Dedifferentiated amniotic fluid mesenchymal stem cell (primary cell): ENCODE measurements around the gene BORCS6.
"Not testable (repeated sequence)": the region's sequence is repeated elsewhere in the genome, so short reads cannot be mapped to it uniquely, and the experiment has no call there.

Experiments used
- DNase-seq: peaks from one replicate; pipeline ENCODE4 v3.0.0-alpha.2; 2016; ENCODE audit errors: extremely low spot score

BORCS6 gene

DNA sequence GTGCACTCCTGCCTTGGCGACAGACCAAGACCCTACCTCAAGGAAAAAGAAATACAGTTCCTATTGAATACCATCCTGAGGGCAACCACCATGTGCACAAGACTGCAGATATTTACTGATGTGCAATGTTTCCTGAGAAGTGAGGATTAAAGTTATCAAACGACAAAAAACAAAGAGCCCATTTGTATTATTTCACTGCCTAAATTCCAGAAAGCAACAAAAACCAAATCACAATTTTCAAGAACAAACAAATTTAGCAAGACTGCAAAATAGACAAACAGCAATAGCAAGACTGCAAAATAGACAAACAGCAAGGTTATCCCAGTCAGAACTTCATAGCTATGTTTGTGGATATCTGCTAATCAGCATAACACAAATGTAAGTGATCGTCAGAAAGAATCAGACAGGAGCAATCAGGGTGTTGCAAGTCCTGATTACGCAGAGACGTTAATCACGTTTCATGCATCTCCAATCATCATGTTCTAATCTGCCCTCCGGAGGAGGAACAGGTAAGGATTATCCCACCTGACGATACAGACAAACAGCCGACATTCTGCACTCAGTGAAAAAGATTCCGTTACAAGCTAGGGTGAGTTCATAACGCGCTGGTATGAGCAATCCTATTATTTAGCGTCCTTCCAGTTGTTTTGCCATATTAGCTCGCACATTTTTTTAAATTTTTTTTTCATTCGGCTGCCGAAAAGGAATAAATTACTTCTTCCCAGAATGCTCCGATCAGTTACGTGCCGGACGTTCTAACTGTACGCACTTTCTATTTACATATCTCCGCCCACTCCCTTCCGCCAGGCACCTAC is 16.7 kb downstream of the BORCS6 start:
- DNase-seq: peak; percentile 93

DNA sequence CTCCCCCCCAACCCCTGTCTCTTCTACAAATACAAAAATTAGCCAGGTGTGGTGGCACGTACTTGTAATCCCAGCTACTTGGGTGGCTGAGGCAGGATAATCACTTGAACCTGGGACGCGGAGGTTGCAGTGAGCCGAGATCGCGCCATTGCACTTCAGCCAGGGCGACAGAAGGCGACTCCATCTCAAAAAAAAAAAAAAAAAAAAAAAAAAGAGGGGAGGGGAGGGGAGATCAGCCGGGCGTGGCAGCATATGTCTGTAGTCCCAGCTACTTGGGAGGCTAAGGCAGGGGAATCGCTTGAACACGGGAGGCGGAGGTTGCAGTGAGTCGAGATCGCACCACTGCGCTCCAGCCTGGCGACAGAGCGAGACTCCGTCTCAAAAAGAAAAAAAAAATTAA is 19.8 kb downstream of the BORCS6 start:
- not testable (repeated sequence) for DNase-seq

DNA sequence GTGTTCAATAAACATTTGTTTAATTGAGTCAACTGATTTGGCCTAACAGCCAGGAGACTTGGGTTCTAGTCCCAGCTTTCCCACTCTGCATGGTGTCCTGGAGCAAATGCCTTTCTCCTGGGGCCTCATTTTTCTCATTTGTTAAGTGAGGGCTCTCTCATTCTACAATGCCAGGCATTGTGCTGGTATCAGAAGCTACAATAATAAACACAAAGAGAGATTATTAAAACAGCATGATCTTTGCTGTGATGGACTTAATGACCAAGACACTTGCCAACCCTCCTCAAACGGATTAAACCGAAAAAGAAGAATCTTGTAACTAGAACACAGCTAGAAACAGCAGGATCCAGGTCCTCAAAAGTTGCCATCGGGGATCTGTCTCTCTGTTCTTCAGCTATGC is 22.5 kb downstream of the BORCS6 start:
- DNase-seq: no peak

DNA sequence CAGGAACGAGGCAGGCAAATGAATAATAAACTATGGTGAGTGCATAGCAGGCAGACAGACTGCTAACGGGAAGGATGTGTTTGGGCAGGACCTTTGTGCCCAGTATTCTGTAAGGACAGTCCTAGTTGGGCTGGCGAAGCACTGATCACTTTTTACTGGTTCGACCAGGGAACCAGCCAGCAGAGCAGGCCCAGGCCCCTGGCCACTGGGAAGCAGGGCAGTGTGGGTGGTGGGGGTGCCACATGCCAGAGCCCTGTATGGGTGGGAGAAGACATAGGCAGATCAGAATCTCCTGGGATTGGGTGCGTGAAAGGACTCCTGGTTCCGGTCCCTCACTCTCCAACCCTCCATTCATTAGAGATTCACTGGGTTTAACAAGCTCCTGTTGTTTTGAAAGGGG is 23.2 kb downstream of the BORCS6 start:
- DNase-seq: no peak

DNA sequence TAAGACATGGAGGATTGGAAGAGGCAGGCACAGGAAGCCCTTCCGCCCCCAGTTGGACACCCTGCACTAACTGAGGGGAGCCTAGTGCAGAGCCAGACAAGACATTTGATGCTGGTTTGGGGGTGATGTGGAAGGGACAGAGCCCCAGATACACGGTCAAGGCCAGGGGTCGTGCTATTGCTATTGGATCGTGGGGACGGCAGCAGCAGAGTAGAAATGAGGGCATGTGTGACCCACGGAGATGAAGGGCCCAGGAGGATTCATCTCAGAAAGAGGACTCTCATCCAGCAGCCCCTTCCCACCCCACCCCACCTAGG is 25.2 kb downstream of the BORCS6 start:
- no peak for DNase-seq

DNA sequence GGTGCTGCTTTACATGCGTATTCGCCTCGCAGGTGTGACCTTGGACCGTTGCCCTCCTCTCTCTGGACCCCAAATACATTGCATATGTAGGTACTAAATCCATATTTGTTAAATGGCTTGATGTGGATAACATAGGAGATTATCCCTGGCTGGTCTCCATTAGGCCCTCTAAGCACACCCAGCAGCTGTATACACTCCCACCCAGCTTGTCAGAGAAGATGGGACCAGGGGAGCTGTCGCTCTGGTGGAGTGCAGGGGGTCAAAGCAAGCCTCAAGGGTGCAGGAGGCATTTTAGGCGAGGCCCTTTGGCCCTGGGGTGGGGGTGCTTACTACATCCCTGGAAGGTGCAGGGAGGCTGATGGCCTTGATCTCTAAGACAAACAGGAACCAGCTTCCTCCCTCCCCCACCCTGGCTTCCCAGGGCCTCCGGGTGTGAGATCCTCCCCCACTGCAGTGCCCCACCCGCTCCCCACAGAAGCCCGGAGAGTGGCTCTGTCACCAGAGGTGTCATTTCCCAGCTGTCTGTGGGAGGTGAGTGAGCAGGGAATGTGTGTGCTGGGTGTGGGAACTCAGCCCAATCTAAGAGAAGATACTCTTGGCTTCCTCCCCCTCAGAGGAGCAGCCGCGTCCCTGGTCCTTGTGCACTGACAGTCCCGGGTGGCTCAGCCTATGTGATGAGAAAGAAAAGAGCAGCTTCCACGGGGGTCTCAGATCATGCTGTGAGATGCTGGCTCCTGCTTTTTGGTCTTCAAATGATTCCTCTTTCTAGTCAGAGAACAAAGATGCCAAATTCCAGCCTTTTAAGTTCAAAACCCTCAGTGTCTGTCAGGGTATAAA is 25.8 kb downstream of the BORCS6 start:
- DNase-seq: no peak

DNA sequence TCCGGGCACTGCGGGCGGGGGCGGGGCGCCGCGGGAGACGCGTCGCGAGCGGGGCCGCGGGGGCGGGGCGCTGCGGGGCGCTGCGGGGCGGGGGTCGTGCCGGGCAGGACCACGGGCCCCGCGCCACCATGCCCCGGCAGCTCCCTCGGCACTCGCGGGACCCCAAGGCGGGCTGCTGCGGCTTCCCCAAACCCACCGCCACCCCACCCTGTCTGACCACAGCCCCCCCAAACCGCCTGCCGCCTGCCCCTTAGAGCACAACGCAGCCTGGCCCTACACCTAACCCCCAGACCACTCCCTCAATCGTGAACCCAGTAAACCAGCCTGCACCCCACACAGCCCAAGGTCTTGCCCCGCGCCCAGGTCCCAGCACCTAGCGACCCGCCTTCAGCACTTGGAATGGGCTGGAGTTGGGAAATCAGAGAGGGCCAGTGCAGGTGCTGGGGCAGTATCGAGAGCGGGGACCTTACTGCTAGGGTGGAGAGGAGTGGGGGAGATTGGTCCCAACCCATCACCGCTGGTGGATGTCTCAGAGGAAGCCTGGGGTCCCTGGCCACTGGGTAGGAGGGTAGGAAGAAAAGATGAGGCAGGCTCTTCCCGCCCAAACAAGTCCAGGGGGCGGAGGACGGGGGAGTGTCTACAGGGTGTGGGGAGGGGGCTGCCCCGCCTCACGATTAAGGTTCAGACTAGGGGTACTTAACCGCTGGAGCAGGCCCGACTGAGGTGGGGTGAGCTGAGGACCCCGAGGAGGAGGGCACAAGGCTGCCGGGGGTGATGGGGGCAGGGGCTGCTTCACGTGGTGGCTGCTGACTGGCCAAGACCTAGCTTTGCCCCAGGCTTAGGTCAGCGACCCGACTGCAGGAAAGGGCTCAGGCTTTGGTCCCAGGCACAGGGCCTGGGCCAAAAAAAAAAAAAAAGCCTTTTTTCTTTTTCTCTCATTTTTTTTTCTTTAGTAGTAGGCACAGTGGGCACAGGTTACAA is 26.7 kb downstream of the BORCS6 start:
- no peak for DNase-seq

DNA sequence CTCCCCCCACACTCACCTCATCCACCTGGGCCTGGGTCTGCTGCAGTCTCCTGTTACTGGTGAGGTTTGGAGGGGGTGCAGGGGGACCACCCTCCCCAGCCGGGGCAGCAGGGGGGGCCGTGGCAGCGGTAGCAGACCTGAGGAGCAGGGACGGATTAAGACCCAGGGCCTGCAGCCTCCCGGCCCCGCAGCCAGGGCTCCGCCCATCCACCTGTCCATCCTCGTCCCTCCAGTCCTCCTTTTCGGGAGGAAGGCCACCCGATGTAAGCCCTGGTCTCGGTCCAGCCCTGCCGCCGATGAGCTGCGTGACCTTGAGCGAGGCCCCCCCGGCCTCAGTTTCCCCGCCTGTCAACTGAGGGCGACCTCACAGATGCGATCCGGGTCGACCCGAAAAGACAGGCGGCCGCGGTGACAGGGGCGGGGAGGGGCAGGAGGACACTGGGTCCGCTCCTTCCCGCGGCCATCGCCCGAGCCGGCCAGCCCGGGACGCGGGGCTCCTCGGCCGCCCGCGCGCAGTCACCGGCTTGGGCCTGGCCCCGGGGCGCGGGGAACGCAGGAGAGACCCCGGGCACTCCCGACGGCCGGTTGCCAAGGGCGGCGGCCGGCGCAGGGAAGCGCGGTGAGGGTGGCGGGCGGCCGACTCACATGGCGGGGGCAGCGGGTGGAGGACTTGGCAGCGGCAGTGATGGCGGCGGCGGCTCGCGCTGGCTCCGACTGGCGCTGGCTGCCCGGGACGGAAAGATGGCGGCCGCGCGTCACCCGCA is 27.6 kb downstream of the BORCS6 start, which contains the start of gene VAMP2:
Gene VAMP2 (minus strand): TSS at position 716 of the 764 bp plus-strand sequence. CDS start 69 bp downstream, at position 647.
- peak; percentile 46 for DNase-seq

DNA sequence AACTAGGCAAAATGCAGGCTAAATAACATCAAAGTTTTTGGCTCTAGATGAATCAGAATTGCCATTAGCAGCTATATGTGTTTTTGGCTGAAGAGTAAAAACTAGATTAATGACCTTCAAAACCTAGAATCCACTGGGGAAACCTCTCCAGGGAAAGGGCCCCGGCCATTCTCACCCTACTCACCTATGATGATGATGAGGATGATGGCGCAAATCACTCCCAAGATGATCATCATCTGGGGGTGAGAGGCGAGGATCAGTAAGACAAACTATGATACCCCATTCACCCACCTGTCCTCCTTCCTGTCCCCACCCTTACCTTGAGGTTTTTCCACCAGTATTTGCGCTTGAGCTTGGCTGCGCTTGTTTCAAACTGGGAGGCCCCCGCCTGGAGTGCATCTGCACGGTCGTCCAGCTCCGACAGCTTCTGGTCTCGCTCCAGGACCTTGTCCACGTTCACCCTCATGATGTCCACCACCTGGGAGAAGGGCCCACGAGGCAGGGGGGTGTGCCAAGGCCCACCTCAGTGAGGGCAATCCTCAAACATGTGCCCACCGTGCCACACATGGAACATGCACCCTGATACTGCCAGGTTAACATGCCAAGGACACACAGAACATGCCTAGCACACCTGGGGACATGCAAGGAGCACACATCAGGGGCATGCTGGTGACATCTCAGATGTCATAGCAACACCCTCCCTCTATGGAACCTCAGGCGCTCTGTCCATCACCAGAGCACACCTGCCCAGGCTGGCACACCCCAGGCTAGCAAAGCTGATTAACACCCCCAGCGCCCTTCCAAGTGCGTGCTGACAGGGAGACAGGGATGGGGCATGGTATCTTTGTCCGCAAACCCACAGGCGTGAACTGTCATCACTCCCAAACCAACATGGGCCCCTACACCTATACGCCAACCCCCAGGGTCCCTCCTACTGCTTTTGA is 28.4 kb downstream of the BORCS6 start:
- DNase-seq: no peak

DNA sequence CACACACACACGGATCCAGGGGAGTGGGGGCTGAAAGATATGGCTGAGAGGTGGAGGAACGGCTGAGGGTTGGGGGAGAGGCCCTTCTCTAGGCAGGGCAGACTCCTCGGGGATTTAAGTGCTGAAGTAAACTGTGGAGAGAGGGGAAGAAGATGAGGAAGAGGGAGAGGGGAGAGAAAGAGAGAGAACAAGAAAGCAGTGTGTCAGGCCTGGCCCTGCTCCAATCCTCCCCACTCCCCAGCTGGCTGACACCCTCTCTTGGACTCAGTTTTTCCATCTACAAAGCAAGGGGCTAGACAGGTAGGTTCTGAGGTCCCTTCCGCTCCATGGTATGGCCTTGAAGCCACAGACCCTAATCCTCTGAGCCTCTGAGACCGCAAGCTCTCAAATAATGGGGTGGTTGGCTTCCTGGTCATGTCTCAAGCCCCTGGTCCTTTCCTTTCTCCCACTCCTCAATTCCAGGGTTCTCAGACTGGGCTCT is 29.2 kb downstream of the BORCS6 start:
- DNase-seq: no peak

DNA sequence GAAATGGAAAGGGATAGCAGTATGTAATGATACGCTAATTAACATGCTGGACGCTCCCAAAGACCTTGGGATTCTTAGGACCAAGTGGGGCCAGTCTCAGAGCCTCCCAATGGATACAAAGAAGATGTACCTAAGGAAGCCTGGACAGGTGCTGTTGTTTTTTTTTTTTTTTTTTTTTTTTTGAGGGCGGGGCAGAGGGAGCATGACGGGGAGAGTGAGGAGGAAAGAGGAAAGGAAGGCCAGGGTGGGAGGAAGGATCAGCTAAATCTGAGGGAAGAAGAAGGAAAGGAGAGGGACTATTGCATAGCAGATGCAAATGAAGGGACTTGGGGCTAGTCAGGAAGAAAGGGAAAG is 29.8 kb downstream of the BORCS6 start:
- DNase-seq: no peak

DNA sequence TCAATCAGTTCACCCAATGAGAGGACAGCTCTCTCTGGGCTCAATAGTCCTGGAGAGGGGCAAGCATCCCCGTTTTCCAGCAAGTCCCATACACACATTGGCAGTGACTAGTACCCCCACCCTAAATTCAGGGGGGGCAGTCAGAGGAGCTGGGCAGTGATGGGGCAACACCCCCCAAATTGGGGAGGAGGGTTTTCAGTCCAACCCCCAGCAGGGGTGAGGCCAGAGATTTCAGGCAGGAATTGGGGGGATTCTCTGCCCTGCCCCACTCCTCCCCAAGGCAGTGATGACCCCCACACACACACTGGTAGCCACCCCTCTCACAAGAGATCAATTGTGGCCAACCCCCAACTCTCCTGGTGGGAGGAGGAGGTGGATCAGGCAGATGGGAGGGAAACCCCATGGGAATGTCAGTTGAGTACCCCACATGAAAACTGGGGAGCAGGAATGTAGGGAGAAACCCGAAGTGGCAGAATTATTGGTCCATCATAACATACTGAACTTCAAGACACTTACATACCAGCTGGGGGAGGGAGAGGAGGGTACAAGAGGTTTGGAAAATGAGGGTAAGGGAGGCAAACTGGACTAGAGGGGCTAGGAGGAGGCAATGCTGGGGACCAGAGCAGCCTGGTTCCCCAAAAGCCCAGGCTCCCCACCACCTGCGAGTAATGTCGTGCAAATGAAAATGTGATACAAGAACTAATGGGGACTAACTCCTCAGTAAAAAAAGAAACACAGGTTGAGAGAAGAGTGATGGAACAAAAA is 30.3 kb downstream of the BORCS6 start:
- DNase-seq: no peak

DNA sequence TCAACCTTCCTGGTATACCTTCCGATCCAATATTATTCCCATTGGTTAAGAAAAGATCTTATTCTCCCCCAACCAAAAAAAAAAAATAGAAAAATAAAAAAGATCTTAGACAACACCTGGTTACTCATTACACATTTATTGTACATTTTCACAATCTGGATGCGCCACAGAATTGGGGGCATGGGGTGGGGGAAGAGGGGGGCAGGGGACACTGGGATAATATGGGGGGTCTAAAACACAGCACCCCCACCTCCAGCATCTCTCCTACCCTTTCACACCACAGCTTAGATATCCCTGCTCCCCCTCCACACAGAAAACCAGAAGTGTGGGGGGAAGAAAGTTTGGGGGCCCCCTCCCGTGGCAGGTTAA is 31.0 kb downstream of the BORCS6 start:
- DNase-seq: no peak

DNA sequence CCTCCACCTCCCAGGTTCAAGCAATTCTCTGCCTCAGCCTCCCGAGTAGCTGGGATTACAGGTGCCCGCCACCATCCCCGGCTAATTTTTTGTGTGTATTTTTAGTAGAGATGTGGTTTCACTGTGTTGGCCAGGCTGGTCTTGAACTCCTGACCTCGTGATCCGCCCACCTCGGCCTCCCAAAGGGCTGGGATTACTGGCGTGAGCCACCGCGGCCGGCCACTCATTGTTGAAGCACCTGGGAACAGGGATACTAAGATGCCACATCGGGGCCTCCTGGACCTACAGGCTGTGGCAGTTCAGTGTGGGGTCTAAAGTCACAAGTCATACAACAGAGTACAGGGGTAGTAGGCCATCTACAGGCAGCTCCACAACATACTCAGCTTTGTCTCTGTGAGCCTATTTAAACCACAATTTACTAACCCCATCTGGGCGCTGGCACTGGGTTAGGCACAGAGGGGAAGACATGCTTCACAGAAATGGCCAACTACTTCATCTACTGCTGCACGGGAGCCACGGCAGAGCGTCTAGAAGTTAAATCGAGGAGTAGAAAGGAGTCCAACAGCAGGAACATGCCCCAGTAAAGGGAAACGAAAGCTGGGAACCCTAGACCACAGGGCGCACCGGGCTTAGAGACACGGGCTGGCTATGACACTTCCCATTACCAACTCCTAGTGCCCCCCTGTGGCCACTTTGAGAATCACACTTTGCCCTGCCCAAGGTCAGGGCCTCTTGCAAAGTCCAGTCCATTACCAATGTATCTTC is 31.5 kb downstream of the BORCS6 start:
- peak; percentile 89 for DNase-seq

DNA sequence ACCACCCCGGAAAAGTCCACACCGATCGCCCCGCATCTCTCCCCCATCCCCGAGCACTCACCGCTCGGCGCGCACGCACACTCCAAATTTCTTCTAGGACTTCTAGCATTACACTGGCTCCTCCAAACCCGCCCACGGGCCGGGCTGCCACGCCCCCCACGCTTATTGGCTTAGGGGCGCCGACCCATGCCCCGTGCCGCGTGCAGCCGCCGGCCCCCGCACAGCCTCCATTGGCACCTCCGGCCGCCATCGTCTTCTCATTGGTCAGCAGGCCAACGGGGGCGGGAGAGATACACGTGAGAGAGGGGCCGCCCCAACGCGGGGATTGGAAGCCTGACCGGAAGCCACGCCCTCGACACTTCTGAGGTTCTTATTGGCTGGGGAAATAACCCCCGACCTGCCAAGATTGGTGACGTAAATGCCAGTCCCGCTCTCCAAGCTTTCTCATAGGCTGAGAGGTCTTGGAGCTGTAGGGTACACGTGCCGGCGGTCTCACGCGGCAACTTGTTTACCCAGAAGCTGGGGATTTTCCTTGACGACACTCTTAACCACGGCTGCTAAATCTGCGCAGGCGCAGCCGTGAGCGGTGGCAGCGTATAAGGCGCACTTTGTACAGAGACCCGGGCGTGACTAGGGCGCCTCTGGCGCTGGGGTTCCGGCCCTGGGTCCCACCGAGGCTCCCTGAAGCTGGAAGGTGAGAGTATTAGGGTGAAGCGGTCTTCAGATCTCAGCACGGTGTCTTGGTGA is 33.6 kb downstream of the BORCS6 start:
- DNase-seq: peak; percentile 100

DNA sequence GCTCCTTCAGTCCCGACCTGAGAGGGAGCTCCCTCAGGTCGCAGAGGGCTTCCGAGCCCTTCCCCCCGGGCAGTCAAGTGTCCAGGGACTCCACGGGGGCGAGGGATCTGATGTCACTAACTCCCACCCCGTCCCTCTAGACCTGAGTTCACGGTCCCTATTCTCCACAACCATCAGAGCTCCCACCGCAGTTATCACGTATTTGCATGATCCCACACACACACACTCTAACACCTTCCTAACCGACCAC is 34.1 kb downstream of the BORCS6 start:
- no peak for DNase-seq

DNA sequence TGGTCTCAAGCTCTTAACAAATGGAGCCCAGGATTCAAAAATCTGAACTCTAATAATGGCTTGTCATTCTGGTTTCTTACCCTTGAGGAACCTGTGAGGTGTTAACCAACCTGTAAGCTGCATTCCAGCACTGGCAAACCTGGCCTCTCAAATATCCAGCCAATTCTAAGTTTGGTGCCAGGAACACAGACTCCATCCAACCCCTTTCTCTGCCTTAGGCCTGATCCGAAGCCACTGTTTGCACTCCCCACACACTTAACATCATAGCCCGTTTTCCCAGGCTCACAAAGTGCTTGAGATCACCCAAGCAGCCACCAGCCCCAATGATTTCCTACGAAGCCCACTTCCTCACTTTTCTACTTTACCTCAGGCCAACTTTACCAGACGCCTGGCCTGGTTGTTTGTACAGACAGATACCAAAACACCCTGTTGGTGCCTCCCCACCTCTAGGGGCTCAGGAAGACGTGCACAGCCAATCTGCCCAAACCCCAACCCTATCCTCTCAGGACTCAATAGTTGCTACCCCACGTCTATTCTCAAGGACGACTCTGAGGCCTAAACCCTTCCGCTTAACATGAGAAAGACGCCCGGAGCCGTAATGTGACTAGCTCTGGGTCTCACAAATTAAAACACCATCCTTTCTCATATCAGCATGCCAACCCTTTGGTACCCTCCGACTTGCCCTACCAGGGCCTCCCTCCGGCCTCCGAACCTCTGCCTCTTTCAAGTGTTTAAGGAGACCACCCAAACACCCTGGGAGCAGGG is 34.6 kb downstream of the BORCS6 start:
- DNase-seq: no peak
